HG02973 (cell line): ENCODE data around the gene ITGAE.
"Not testable (repeated sequence)": the region's sequence is repeated elsewhere in the genome, so short reads cannot be mapped to it uniquely, and the experiment has no call there.

ENCODE experiments used
- ATAC-seq: cut with Tn5 transposase; IDR thresholded peaks from one replicate; pipeline ENCODE4 v1.9.1; 2021; ENCODE audit warnings: moderate library complexity; ENCODE audit not compliant: unreplicated experiment

The ITGAE gene

GRCh38 chr17:3735515-3735914, 65.5 kb downstream of the ITGAE start:
- no peak for ATAC-seq

GRCh38 chr17:3734911-3735276, 66.1 kb downstream of the ITGAE start:
- ATAC-seq, result not testable (repeated sequence)

GRCh38 chr17:3732210-3732621, 68.8 kb downstream of the ITGAE start:
- ATAC-seq, result peak; percentile 50

GRCh38 chr17:3730881-3731429, 70.0 kb downstream of the ITGAE start:
- no peak for ATAC-seq

- no peak for ATAC-seq
These were observed 71.1 kb downstream of the ITGAE start for GRCh38 chr17:3729881-3730280.

- ATAC-seq, result not testable (repeated sequence)
These were observed 72.9 kb downstream of the ITGAE start for GRCh38 chr17:3728099-3728498.

- no peak for ATAC-seq
These were observed 73.9 kb downstream of the ITGAE start for GRCh38 chr17:3727041-3727440.

GRCh38 chr17:3724378-3725077, 76.5 kb downstream of the ITGAE start:
- ATAC-seq, result no peak

GRCh38 chr17:3723556-3724377, 77.2 kb downstream of the ITGAE start, which contains the start of gene HASPIN:
TSS of gene HASPIN (plus strand) at chr17:3723903. CDS start at chr17:3723936, 33 bp downstream.
- ATAC-seq, result peak; percentile 69

- peak; percentile 9 for ATAC-seq
These were observed 77.8 kb downstream of the ITGAE start for GRCh38 chr17:3723188-3723555.

- no peak for ATAC-seq
These were observed 78.3 kb downstream of the ITGAE start for GRCh38 chr17:3722716-3723115.

GRCh38 chr17:3719265-3719664, 81.7 kb downstream of the ITGAE start:
- no peak for ATAC-seq

GRCh38 chr17:3718201-3718600, 82.8 kb downstream of the ITGAE start:
- no peak for ATAC-seq

GRCh38 chr17:3715296-3715695, 85.7 kb downstream of the ITGAE start:
- ATAC-seq, result no peak

GRCh38 chr17:3712811-3713463, 88.1 kb downstream of the ITGAE start:
- no peak for ATAC-seq

- ATAC-seq, result peak; percentile 87
These were observed 90.0 kb downstream of the ITGAE start for GRCh38 chr17:3710951-3711383.

- ATAC-seq, result no peak
These were observed 92.6 kb downstream of the ITGAE start for GRCh38 chr17:3708366-3708765.

- ATAC-seq, result not testable (repeated sequence)
These were observed 95.3 kb downstream of the ITGAE start for GRCh38 chr17:3705718-3705984.

GRCh38 chr17:3704931-3705717, 95.9 kb downstream of the ITGAE start:
- no peak for ATAC-seq

GRCh38 chr17:3702041-3702539, 98.9 kb downstream of the ITGAE start:
- not testable (repeated sequence) for ATAC-seq

GRCh38 chr17:3699951-3700350, 101.0 kb downstream of the ITGAE start:
- no peak for ATAC-seq
